ENCODE data around the gene YWHAE.

- no peak for TF ChIP-seq POLR2A (IDR thresholded peaks at IDR 0.05)
- TF ChIP-seq CTCF (IDR thresholded peaks at IDR 0.05), result no peak
Observed at GRCh38 chr17:1324201-1324771, 75.7 kb downstream of the YWHAE start.
